ENCODE results near the gene NDST3.

Gene NDST3

DNA sequence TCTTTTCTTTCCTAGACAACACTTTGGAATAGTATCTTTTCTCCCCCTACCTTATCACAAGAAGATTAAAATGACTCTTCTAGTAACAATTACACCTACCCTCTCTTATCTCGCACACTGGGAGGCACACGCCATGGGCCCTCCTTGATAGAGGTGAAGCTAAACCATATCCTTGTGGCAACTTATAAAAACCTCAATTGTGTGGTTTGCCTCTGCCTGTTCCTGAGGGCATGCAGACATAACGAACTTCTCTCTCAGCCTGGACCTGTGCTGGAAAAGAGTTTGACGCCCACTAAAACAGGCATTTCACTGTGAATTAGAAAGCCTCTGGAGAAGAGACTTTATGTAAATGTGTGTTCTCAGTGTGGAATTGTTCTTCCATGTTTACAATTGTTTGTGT, 141.2 kb downstream of the NDST3 start:
- H3K27ac ChIP-seq = no peak overlapping the region
- TF ChIP-seq, protein P1, sequence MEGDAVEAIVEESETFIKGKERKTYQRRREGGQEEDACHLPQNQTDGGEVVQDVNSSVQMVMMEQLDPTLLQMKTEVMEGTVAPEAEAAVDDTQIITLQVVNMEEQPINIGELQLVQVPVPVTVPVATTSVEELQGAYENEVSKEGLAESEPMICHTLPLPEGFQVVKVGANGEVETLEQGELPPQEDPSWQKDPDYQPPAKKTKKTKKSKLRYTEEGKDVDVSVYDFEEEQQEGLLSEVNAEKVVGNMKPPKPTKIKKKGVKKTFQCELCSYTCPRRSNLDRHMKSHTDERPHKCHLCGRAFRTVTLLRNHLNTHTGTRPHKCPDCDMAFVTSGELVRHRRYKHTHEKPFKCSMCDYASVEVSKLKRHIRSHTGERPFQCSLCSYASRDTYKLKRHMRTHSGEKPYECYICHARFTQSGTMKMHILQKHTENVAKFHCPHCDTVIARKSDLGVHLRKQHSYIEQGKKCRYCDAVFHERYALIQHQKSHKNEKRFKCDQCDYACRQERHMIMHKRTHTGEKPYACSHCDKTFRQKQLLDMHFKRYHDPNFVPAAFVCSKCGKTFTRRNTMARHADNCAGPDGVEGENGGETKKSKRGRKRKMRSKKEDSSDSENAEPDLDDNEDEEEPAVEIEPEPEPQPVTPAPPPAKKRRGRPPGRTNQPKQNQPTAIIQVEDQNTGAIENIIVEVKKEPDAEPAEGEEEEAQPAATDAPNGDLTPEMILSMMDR (conservative IDR thresholded peaks at IDR 0.05) = no peak
- TF ChIP-seq ZFX (IDR thresholded peaks at IDR 0.05) = no peak

DNA sequence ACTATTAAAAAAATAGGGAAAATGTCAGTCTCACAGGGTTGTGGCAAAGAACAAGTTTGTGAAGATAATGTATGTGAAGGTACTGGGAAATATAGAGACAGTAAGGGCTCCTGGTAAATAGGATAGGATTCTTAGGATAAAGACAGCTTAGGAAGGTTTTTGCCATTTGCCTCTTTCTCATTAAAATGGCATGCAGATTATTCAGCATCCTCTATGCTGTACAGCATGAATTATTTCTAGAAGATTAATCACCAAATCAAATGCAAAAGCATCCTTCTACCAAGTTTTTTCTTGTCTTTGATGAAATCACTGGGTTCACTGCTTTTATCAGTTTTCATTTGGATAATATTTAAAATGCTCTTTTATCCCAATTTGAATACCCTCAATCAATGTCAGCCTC, 142.8 kb downstream of the NDST3 start:
- TF ChIP-seq, protein P1 (conservative IDR thresholded peaks at IDR 0.05) = no peak
- no peak for TF ChIP-seq ZFX (IDR thresholded peaks at IDR 0.05)
- H3K27ac ChIP-seq = no peak overlapping the region

DNA sequence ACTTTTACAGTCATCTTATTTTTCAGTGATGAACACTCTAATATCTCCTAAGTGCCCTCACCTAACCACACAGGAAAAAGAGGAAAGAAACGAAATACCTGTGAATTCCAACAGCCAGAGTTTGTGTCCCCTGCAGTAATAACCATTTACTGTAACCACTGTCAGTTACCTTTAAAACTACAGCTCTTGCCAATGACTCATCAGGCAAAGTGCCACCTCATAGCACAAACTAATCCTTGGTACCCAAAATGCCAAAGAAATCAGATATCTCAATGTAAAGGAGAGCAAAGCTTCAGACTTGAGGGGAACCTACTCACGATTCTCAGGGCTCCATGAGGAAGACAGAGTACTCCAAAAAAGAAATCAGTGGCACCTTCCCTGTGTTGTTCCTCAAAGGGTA, 146.5 kb downstream of the NDST3 start:
- TF ChIP-seq ZFX (IDR thresholded peaks at IDR 0.05) = no peak
- TF ChIP-seq, protein P1 (conservative IDR thresholded peaks at IDR 0.05) = no peak
- H3K27ac ChIP-seq = no peak overlapping the region

DNA sequence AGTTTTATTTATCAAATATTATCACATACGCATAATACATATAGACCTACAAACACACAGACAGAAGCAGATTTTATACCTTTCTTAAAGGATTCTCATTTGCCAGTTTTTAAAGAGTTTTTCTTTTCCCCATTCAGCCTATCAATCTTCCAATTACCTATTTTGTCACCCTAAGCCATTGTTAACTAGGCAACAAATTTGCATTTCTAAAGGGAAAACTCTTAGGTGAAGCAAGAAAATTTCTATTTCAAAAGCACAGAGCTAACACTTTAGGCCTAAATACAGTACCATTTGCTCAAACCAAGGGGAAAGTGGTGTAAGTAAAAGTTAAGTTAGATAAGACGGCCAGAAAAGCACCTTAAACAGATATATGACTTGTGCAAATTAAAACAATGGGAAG, 156.6 kb downstream of the NDST3 start:
- H3K27ac ChIP-seq = no peak overlapping the region
- no peak for TF ChIP-seq ZFX (IDR thresholded peaks at IDR 0.05)

DNA sequence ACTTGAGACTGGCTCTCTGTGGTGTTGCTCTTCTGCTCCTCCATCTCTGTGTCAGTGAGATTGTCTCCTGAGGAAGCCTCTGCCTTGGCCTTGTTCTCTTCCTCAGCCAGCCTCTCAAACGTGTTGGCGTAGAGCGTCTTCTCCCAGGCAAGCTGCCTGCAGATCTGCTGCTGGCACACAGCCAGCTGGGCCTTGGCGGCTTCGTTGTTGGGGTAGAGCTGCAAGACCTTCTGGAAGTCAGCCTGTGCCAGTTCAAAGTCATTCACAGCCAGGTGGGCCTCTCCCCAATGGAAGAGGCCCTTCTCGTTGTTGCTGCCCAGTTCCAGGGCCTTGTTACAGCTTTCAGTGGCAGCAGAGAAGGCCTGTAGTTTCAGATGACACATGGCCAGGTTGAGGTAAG, 159.1 kb downstream of the NDST3 start:
- no peak overlapping the region for H3K27ac ChIP-seq
- TF ChIP-seq, protein P1 (conservative IDR thresholded peaks at IDR 0.05) = no peak
- no peak for TF ChIP-seq ZFX (IDR thresholded peaks at IDR 0.05)

DNA sequence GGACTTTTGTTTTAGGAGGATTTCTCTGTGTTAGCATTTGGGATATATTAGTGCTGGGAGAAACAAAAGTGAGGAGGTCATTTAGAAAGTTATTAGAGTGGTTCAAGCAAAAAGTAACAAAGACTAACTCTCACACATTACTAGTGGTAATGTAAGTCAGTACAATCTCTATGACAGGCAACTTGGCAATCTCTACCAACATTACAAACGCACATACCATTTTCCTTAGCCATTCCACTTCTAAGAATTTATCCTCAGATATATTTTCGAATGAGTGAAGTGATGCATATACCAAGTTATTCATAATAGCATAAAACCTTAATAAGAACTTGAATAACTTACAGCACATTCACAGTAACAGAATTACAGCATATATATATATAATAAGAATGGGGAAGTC, 172.3 kb downstream of the NDST3 start:
- no peak for TF ChIP-seq ZFX (IDR thresholded peaks at IDR 0.05)
- TF ChIP-seq, protein P1 (conservative IDR thresholded peaks at IDR 0.05) = no peak
- H3K27ac ChIP-seq = no peak overlapping the region

DNA sequence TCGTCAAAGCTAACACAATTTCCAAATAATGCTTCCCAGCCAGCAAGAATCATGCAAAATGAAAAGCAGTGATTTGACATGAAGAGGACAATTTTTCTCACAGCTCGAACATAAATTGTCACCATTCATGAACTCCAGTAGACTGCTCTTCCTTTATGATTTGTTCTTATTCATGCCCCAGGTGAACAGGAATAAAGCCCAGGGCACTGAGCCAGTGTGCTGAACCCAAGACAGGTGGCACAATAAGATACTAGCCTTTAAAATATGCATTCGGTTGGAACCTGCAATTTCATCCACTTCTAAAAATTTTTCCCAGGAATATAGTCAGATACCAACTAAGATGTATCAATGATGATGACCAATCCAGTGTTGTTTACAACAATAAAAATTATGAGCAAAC, 178.8 kb downstream of the NDST3 start:
- no peak overlapping the region for H3K27ac ChIP-seq
- no peak for TF ChIP-seq ZFX (IDR thresholded peaks at IDR 0.05)
- TF ChIP-seq, protein P1 (conservative IDR thresholded peaks at IDR 0.05) = no peak

DNA sequence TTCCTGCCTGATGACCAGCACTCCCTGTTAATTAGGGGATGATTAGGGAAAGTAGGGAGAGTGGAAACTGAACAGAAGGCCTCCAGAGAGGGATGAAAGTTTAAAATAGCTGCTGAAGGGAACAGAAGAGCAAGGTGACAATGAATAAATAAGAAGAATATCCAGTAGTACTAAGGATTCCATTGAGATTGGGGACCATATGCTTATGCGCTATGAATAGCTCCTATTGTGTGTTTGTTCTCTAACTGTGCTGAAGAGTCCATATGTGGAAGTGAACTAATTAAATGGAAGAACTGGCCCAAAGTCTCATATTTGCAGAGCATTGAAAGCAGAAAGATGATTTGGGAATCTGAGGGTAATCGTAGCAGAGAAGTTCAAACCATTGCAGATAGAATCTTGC, 181.5 kb downstream of the NDST3 start:
- no peak overlapping the region for H3K27ac ChIP-seq
- TF ChIP-seq, protein P1 (conservative IDR thresholded peaks at IDR 0.05) = no peak
- no peak for TF ChIP-seq ZFX (IDR thresholded peaks at IDR 0.05)
